Chondrocyte (in vitro differentiated cells): ENCODE results near the gene SDC1. TPM values are rescaled to one million over a fixed set of nuclear protein-coding genes. Genes with fewer than 3 reads are reported as not detected.

ENCODE experiments used
- DNase-seq: peaks from one replicate; pipeline ENCODE4 v3.0.0; 2021; ENCODE audit warnings: mixed read lengths, low spot score
- H3K27ac Mint-ChIP-seq: one replicate; pipeline ENCODE4 v1.8.0; 2021; ENCODE audit warnings: mild to moderate bottlenecking, moderate library complexity, mixed read lengths; ENCODE audit not compliant: unreplicated experiment
- H3K27me3 Mint-ChIP-seq: 2 replicates; pipeline ENCODE4 v1.8.0; 2021; ENCODE audit warnings: low read depth, mixed read lengths
- H3K36me3 Mint-ChIP-seq: 2 replicates; pipeline ENCODE4 v1.8.0; 2021; ENCODE audit warnings: low read depth, mixed read lengths
- H3K4me1 Mint-ChIP-seq: 2 replicates; pipeline ENCODE4 v1.8.0; 2021; ENCODE audit warnings: low read depth, mild to moderate bottlenecking, mixed read lengths
- H3K4me3 Mint-ChIP-seq: one replicate; pipeline ENCODE4 v1.8.0; 2021; ENCODE audit warnings: mild to moderate bottlenecking, moderate library complexity, mixed read lengths; ENCODE audit not compliant: unreplicated experiment
- H3K9me3 Mint-ChIP-seq: 2 replicates; pipeline ENCODE4 v1.8.0; 2021; ENCODE audit warnings: low read depth, mixed read lengths
- CTCF ChIP-seq: fragments of 200-600 bp; sonication (generic); IDR thresholded peaks from 2 replicates; pipeline ENCODE4 v1.5.0; 2021; ENCODE audit warnings: antibody characterized with exemption, mild to moderate bottlenecking, moderate library complexity
- total RNA-seq: library from RNA; stranded (reverse); gene quantifications from 3 replicates; pipeline ENCODE4 v1.2.1, GENCODE V29; 2021

Gene SDC1
- total RNA-seq, 1 donor from 2014 or later = 13.2 TPM

- no peaks in the 10 kb centered on the region for H3K36me3 Mint-ChIP-seq
- no peak overlapping the region for H3K4me3 Mint-ChIP-seq
- no peaks in the 10 kb centered on the region for H3K27me3 Mint-ChIP-seq
- H3K4me1 Mint-ChIP-seq = no peaks in the 10 kb centered on the region
- no peak for DNase-seq
- no peak overlapping the region for H3K27ac Mint-ChIP-seq
- H3K9me3 Mint-ChIP-seq = no peaks in the 10 kb centered on the region
- no peak for TF ChIP-seq CTCF
Observed at GRCh38 chr2:20231598-20232026, 6.7 kb upstream of the SDC1 start.

GRCh38 chr2:20231159-20231558, 6.2 kb upstream of the SDC1 start:
- DNase-seq = no peak
- Mint-ChIP-seq H3K36me3 (no peaks in the 10 kb centered on the region), H3K9me3 (no peaks in the 10 kb centered on the region), H3K4me1 (no peaks in the 10 kb centered on the region), H3K27ac (peak overlapping the region; percentile 10), H3K27me3 (no peaks in the 10 kb centered on the region), H3K4me3 (no peak overlapping the region)
- TF ChIP-seq CTCF = no peak

- H3K27me3 Mint-ChIP-seq = no peaks in the 10 kb centered on the region
- H3K27ac Mint-ChIP-seq = no peak overlapping the region
- no peak for TF ChIP-seq CTCF
- H3K36me3 Mint-ChIP-seq = no peaks in the 10 kb centered on the region
- H3K4me1 Mint-ChIP-seq = peaks cover 6% of the 10 kb centered on the region
- no peak for DNase-seq
- no peak overlapping the region for H3K4me3 Mint-ChIP-seq
- H3K9me3 Mint-ChIP-seq = no peaks in the 10 kb centered on the region
Observed at GRCh38 chr2:20230114-20230425, 5.1 kb upstream of the SDC1 start.

- Mint-ChIP-seq H3K27ac (peak overlapping the region; percentile 2), H3K36me3 (no peaks in the 10 kb centered on the region), H3K4me3 (no peak overlapping the region), H3K27me3 (no peaks in the 10 kb centered on the region), H3K4me1 (peaks cover 6% of the 10 kb centered on the region), H3K9me3 (no peaks in the 10 kb centered on the region)
- no peak for TF ChIP-seq CTCF
- no peak for DNase-seq
Observed at GRCh38 chr2:20229322-20230113, 4.6 kb upstream of the SDC1 start.

GRCh38 chr2:20227894-20228505, 3.1 kb upstream of the SDC1 start:
- Mint-ChIP-seq H3K27me3 (no peaks in the 10 kb centered on the region), H3K9me3 (no peaks in the 10 kb centered on the region), H3K4me1 (peaks cover 8% of the 10 kb centered on the region), H3K36me3 (no peaks in the 10 kb centered on the region), H3K27ac (no peak overlapping the region), H3K4me3 (no peak overlapping the region)
- no peak for DNase-seq
- TF ChIP-seq CTCF = no peak
